CD4-positive, alpha-beta T cell treated with Interleukin-4 for 4 hours (primary cell): Measurements from ENCODE around the gene CDH13.

Experiments
- DNase-seq: peaks from one replicate; pipeline ENCODE4 v3.0.0-alpha.2; 2020

The CDH13 gene

GRCh38 chr16:82751020-82751419 is 124.3 kb downstream of the CDH13 start:
- no peak for DNase-seq

DNA sequence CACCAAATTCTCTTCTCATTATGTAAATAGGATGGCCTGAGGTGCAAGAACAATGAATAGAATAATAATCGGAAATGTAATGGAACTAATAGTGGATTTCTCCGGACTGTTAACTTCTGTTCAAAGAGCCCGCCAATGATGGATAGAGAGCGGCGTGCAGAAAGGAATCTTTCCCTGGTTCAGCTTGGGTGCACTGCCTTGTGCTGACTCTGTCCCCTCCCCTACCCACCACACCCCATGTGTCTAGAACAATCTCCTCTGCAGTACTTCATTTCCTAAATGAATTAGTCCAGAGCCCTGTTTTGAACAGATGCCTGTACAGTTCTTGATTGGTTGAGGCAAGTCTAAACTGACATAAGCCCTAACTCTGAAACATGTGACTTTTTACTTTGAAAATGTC is 125.4 kb downstream of the CDH13 start:
- DNase-seq, result no peak

GRCh38 chr16:82753821-82754220 is 127.1 kb downstream of the CDH13 start:
- no peak for DNase-seq

- no peak for DNase-seq
These were observed 128.1 kb downstream of the CDH13 start for GRCh38 chr16:82754716-82755513.

GRCh38 chr16:82755570-82756282 is 129.0 kb downstream of the CDH13 start:
- DNase-seq, result no peak

GRCh38 chr16:82756283-82756599 is 129.5 kb downstream of the CDH13 start:
- DNase-seq, result no peak

DNA sequence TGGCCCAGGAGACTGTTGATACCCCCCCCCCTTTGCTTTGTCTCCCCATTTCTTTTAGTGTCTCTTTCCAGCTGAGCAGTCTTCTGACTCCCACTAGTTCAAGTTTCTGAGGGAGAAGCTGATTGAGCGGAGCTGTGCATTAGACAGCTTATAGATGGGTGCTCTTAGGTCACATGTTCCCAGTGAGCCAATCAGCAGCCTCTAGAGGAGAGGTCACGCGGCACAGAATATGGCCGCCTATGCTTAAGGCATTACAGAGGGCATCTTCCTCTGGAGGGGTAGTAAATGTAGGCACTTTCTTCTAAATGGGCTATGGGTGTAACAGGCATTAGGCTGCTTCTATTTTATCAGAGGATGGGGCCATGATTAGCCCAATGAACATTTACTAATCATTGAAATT is 131.6 kb downstream of the CDH13 start:
- DNase-seq, result no peak

GRCh38 chr16:82758904-82759303 is 132.1 kb downstream of the CDH13 start:
- DNase-seq, result no peak

DNA sequence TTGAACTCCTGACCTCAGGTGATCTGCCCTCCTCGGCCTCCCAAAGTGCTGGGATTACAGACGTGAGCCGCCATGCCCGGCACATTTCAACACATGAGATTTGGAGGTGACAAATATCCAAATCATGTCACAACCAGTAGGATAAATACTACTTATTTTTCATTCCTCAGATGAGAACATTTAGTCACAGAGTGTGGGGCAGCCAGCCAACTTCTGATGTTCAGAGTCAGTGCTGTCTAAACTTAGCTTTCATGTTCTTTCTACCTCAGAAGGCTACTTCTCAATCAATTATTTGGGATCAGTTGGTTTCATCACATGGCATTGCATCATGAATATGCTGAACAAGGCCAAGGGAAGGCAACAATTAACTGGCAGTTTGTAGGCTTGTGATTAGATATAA is 134.5 kb downstream of the CDH13 start:
- DNase-seq, result no peak

- DNase-seq, result no peak
These were observed 135.1 kb downstream of the CDH13 start for GRCh38 chr16:82761858-82762257.

GRCh38 chr16:82763371-82763770 is 136.6 kb downstream of the CDH13 start:
- DNase-seq, result no peak

DNA sequence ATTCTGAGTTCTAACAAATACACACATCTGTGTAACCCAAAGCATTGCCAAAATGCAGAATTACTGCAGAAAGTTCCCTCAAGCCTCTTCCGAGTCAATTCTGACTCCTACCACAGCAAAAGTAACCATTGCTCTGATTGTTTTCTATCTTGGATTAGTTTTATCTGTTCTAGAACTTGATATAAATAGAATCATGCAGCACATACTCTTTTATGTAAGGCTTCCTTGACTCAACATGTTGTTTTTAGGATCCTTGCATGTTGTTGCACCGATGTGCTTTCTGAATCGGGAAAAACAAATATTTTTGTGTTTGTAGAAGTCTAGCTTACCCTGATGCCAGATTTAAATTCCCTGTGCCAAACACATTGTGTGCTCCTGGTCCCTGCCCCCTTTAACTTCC is 140.4 kb downstream of the CDH13 start:
- no peak for DNase-seq

DNA sequence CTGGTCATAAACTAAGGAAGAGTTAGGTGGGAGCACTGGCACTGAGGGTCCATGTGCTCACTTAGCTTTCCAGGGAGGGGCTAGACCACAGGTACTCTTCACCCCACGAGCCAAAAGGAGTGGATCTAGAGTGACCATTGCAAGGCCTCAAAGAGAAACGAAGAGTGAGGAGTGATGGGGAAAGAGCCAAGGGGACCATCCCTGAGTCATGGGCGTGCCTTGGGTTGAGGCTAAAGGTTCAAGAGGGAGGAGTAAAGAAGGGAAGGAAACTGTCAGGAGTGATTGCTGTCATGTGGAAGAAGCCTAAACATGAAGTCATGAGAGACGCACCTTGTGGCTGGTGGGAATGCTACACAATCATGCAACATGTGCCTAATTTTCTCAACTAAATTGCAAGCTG is 141.0 kb downstream of the CDH13 start:
- no peak for DNase-seq

DNA sequence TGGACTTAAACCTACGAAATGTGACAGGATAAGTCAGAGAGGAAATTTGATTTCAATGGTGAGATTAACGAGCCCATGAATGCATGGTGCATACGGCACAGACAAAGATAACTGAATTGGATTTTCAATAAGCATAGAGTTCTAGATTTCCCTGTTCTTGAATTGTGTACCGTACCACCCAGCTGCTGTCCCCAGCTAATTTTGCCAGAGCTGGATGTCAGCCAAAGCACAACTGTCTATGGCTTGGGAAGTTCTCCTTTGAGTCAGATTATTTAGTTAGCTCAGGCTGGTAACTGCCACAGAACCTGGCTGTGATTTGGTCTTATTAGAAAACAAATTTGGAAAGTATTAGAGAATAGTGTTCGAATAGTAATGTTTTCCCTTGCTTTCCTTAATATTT is 143.1 kb downstream of the CDH13 start:
- DNase-seq, result no peak

GRCh38 chr16:82772215-82772614 is 145.4 kb downstream of the CDH13 start:
- no peak for DNase-seq

DNA sequence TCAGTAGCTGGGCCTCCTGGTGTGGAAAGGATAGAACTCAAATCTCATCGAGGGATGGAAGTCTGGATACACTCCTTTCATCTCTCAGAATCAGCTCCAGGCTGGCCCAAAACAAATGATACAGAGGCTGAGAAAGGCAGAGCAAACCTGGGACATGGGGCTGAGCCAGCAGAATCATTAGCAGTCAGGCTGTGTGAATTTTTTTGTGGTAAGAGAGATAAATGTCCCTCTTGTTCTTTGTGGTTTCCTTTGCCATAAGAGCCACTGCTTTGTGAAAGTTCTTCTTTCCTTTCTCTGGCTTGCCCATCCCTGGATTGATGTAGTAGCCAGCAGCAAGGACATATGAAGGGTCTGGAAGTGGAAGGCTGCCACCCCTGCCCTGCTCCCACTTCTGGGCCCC is 146.2 kb downstream of the CDH13 start:
- DNase-seq, result no peak

GRCh38 chr16:82776470-82777146 is 149.8 kb downstream of the CDH13 start:
- no peak for DNase-seq

- no peak for DNase-seq
These were observed 156.0 kb downstream of the CDH13 start for GRCh38 chr16:82782715-82783251.

DNA sequence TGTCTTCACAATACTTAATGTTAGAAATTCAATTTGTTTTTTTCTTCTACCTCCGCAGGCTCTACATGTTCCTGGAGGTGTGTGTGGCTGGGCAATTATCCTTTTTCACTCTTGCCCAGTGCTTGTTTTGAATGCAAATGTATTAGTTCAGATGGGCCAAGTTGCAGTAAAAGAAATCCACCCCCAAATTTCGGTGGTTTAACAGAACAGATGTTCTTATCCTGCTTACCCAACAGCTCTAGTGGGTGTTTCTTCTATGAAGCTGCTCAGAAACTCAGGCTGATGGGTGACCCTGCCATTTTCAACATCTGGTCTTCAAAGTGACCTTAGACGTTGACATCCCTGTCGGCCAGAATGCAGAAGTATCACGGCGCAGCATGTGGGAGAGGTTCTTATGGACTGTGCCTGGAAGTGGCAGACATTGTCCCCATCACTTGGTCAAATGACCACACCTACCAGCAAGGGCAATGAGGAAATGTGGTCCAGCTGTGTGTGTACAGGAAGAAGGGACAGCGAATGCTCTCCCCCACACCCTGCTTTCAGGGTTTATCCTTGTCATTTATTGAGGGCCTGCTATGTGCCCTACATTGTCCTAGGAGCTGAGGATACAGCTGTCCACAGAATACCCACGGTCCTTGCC is 157.3 kb downstream of the CDH13 start:
- no peak for DNase-seq

DNA sequence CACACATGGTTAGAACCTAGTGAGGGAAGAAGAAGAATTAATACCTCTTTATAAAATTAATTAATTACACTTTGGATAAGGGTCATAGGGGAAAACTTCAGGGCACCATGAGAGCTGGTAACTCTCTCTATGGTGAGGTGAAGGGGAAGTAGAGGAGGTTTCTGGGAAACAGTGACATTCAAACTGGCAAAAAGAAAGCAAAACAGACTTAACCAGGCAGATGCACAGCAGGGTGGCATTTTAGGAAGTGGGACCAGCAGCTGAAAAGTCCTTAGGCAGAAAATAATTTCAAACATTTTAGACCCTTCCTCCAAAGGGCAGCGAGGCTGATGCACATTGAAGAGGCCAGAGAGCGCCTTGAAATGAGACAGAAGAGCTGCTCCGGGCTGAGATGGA is 157.8 kb downstream of the CDH13 start:
- DNase-seq, result no peak

GRCh38 chr16:82788225-82788624 is 161.5 kb downstream of the CDH13 start:
- DNase-seq, result no peak

GRCh38 chr16:82788919-82789318 is 162.2 kb downstream of the CDH13 start:
- DNase-seq, result no peak

DNA sequence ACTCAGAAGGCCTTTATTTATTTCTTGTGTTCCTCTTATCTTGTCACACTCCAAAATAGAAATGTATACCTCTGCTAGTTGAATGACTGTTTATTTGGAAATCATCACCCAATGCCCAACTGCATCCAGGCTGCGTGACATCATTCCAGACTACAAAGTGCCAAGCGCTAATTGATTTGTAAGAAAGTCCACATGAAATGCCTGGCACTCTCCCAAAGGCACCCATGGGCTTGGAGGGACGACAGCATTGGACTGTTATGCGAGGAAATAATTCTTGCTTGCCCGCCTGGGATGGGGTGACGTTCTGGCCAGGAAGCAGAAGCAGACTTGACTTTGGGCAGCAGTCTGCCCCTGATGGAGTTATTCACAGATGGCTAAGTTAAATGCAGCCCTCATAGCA is 165.9 kb downstream of the CDH13 start:
- no peak for DNase-seq
